Measurements from ENCODE around the gene BORCS5.

Gene BORCS5

DNA sequence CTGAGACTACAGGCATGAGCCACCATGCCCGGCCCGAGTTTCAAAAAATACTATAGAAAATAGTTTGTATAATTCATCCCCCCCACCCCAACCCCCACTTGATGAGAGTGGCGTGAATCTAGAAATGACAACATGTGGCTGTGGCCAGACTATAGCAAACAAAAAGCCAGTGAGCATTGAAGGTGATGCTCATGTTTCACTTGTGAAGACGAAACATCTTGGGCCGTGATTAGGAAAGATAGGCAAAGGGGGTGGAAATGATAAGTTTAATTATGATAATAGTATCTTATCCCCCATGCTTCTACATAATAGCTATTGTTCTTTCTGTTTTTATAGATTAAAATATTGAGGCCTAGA, 8.5 kb downstream of the BORCS5 start:
- no peak for DNase-seq
- H3K4me2 ChIP-seq (ENCODE audit: low read depth, low read length), result no peak overlapping the region
- H3K4me3 ChIP-seq (ENCODE audit: low read length), result no peak overlapping the region
- H3K27me3 ChIP-seq (replicated peaks; ENCODE audit: insufficient read depth, low read length), result no peaks in the 10 kb centered on the region
- no peaks in the 10 kb centered on the region for H4K20me1 ChIP-seq (ENCODE audit: insufficient read depth, low read length)
- no peaks in the 10 kb centered on the region; the same call in 1 of the 2 replicates for H3K36me3 ChIP-seq (replicated peaks; ENCODE audit: insufficient read depth, low read length)
- H3K27ac ChIP-seq (ENCODE audit: low read length), result no peak overlapping the region
- no peaks in the 10 kb centered on the region; the same call in 1 of the 2 replicates for H3F3A ChIP-seq (ENCODE audit: insufficient read depth, low read length)
- H2AFZ ChIP-seq (ENCODE audit: low read length), result no peak overlapping the region
- TF ChIP-seq, protein P1, sequence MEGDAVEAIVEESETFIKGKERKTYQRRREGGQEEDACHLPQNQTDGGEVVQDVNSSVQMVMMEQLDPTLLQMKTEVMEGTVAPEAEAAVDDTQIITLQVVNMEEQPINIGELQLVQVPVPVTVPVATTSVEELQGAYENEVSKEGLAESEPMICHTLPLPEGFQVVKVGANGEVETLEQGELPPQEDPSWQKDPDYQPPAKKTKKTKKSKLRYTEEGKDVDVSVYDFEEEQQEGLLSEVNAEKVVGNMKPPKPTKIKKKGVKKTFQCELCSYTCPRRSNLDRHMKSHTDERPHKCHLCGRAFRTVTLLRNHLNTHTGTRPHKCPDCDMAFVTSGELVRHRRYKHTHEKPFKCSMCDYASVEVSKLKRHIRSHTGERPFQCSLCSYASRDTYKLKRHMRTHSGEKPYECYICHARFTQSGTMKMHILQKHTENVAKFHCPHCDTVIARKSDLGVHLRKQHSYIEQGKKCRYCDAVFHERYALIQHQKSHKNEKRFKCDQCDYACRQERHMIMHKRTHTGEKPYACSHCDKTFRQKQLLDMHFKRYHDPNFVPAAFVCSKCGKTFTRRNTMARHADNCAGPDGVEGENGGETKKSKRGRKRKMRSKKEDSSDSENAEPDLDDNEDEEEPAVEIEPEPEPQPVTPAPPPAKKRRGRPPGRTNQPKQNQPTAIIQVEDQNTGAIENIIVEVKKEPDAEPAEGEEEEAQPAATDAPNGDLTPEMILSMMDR (IDR thresholded peaks at IDR 0.05; ENCODE audit: low read length), result no peak
- no peak for TF ChIP-seq EZH2phosphoT487 (IDR thresholded peaks at IDR 0.05; ENCODE audit: low read length)
- no peak for TF ChIP-seq EZH2 (optimal IDR thresholded peaks at IDR 0.05; ENCODE audit: low read depth, low read length)
- H3K9ac ChIP-seq (ENCODE audit: low read length), result no peak overlapping the region
- no peaks in the 10 kb centered on the region for H3K4me1 ChIP-seq (ENCODE audit: low read length)
- no peaks in the 10 kb centered on the region for H3K9me2 ChIP-seq (replicated peaks; ENCODE audit: insufficient read depth, low read length)
- H3K9me3 ChIP-seq (replicated peaks; ENCODE audit: insufficient read depth, low read length), result no peaks in the 10 kb centered on the region
- peaks cover 22% of the 10 kb centered on the region for H3K79me2 ChIP-seq (ENCODE audit: low read length)

DNA sequence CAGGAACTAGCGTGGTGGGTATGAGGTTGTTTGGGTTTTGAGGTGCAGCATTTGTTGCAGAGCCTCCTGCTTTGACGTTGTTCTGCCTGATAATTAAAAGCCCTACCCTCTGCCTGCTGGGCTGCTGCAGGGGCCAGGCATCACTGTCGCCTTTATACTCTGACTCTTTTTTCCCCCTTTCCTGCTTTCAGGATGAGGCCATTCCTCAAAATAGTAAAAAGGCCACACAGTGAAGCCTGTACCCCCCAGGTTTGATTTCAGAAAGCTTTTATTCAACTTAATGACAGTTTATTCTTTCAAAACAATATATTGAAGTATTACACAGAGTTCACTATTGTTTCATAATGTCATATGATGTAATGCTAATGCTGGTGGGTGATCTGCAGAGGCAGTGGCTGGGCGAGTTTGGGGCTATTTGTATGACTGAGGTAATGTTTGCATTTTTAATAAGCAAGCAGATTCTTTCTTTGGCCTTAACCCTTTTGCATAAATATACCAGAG, 9.1 kb downstream of the BORCS5 start:
- H3K4me3 ChIP-seq (ENCODE audit: low read length), result no peak overlapping the region
- no peaks in the 10 kb centered on the region for H4K20me1 ChIP-seq (ENCODE audit: insufficient read depth, low read length)
- DNase-seq, result no peak
- no peaks in the 10 kb centered on the region; the same call in 1 of the 2 replicates for H3K36me3 ChIP-seq (replicated peaks; ENCODE audit: insufficient read depth, low read length)
- TF ChIP-seq, protein P1 (IDR thresholded peaks at IDR 0.05; ENCODE audit: low read length), result no peak
- TF ChIP-seq EZH2 (optimal IDR thresholded peaks at IDR 0.05; ENCODE audit: low read depth, low read length) (no peak), EZH2phosphoT487 (IDR thresholded peaks at IDR 0.05; ENCODE audit: low read length) (no peak)
- H3K9me3 ChIP-seq (replicated peaks; ENCODE audit: insufficient read depth, low read length), result no peaks in the 10 kb centered on the region
- H3K9ac ChIP-seq (ENCODE audit: low read length), result no peak overlapping the region
- no peak overlapping the region for H2AFZ ChIP-seq (ENCODE audit: low read length)
- H3K27ac ChIP-seq (ENCODE audit: low read length), result no peak overlapping the region
- no peaks in the 10 kb centered on the region; the same call in 1 of the 2 replicates for H3F3A ChIP-seq (ENCODE audit: insufficient read depth, low read length)
- H3K4me1 ChIP-seq (ENCODE audit: low read length), result no peaks in the 10 kb centered on the region
- no peaks in the 10 kb centered on the region for H3K9me2 ChIP-seq (replicated peaks; ENCODE audit: insufficient read depth, low read length)
- peaks cover 17% of the 10 kb centered on the region for H3K79me2 ChIP-seq (ENCODE audit: low read length)
- H3K4me2 ChIP-seq (ENCODE audit: low read depth, low read length), result no peak overlapping the region
- no peaks in the 10 kb centered on the region for H3K27me3 ChIP-seq (replicated peaks; ENCODE audit: insufficient read depth, low read length)

DNA sequence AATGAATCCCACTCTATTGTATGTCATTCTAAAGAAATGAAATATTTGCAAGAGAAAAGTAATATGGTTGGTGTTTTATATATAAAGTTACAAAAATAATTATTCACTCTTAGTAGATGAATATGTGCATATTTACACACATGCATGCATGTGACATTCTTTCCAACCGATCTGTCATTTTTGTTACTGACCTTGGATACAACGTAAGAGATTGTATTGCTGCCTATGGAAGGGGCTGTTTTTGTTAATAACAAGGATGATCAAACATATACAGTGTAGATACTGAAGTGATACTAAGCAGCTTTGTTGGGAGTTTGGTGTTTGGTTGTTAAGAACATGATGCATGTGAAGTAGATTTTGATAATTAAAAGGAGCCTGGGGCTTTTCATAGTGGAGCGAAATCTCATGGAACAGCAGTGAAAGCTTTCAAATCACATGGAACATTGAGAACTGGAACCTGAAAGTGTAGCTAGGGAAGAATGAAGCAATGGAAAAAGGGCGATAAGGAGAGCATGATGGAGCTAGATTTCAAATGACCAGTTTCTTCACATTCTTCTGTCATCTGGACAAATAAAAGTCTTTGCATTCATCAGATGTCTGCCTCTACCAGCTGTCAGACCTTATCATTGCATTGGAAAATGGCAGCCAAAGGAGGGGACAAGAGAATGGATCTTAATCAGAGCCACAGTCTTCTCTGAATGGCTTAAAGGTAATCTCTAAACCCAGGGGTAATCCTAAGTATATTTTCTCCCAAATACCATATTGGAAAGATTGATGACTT, 10.0 kb downstream of the BORCS5 start:
- Histone ChIP-seq H3K4me2 (ENCODE audit: low read depth, low read length) (no peak overlapping the region), H3K9ac (ENCODE audit: low read length) (no peak overlapping the region), H3K79me2 (ENCODE audit: low read length) (peaks cover 17% of the 10 kb centered on the region), H3K9me2 (replicated peaks; ENCODE audit: insufficient read depth, low read length) (no peaks in the 10 kb centered on the region), H3F3A (ENCODE audit: insufficient read depth, low read length) (no peaks in the 10 kb centered on the region; the same call in 1 of the 2 replicates), H3K9me3 (replicated peaks; ENCODE audit: insufficient read depth, low read length) (no peaks in the 10 kb centered on the region), H2AFZ (ENCODE audit: low read length) (no peak overlapping the region), H3K4me3 (ENCODE audit: low read length) (no peak overlapping the region), H3K36me3 (replicated peaks; ENCODE audit: insufficient read depth, low read length) (no peaks in the 10 kb centered on the region), H4K20me1 (ENCODE audit: insufficient read depth, low read length) (no peaks in the 10 kb centered on the region), H3K27ac (ENCODE audit: low read length) (no peak overlapping the region), H3K27me3 (replicated peaks; ENCODE audit: insufficient read depth, low read length) (no peaks in the 10 kb centered on the region), H3K4me1 (ENCODE audit: low read length) (no peaks in the 10 kb centered on the region)
- TF ChIP-seq, protein P1 (IDR thresholded peaks at IDR 0.05; ENCODE audit: low read length), result no peak
- no peak for TF ChIP-seq EZH2 (optimal IDR thresholded peaks at IDR 0.05; ENCODE audit: low read depth, low read length)
- TF ChIP-seq EZH2phosphoT487 (IDR thresholded peaks at IDR 0.05; ENCODE audit: low read length), result no peak
- DNase-seq, result no peak
